SK-N-SH (cell line): Measurements from ENCODE around the gene GSG1L. TPM values are rescaled to one million over a fixed set of nuclear protein-coding genes. Genes with fewer than 3 reads are reported as not detected.

Experiments
- CTCF ChIA-PET: fragments of 300-600, 350-600 bp; formaldehyde crosslinking; extraction: SDS; loops from one replicate; lab custom pipeline; 2021; lab: Yijun Ruan, JAX
- POLR2A ChIA-PET: fragments of 350-600 bp; sonication (Branson Sonifier 250); formaldehyde crosslinking; extraction: SDS; loops from one replicate; lab custom pipeline; 2020; ENCODE audit warnings: antibody characterized with exemption, inconsistent platforms; lab: Yijun Ruan, JAX
- DNase-seq: peaks from one replicate; pipeline ENCODE4 v3.0.0; 2012
- H2AFZ ChIP-seq: fragments of 200-600 bp; sonication (generic); 2 replicates; pipeline ENCODE4 v1.8.1; 2016; ENCODE audit warnings: antibody characterized with exemption, mild to moderate bottlenecking, low read depth
- H3F3A ChIP-seq: fragments of 200-600 bp; sonication (generic); replicated peaks from 2 replicates; pipeline ENCODE3; 2016; ENCODE audit warnings: antibody characterized with exemption, mild to moderate bottlenecking; ENCODE audit not compliant: insufficient read depth
- H3K27ac ChIP-seq, 2 experiments: fragments of 200-500 bp in 1 of 2; fragments of 200-600 bp in 1 of 2; sonication (Bioruptor generic) in 1 of 2; sonication (generic), shearing (Covaris generic) in 1 of 2; 2 replicates each; pipeline versions ENCODE4 v1.5.1 to v1.6.1; 2014 to 2016; ENCODE audit warnings: low read depth in 2 of 2, inconsistent platforms in 1 of 2, low read length in 1 of 2, mild to moderate bottlenecking in 1 of 2, mixed read lengths in 1 of 2
- H3K27me3 ChIP-seq: fragments of 200-600 bp; sonication (generic), shearing (Covaris generic); 2 replicates; pipeline ENCODE4 v1.6.1; 2016; ENCODE audit warnings: mixed run types; ENCODE audit not compliant: insufficient read depth
- H3K36me3 ChIP-seq, 2 experiments: fragments of 200-500 bp in 1 of 2; fragments of 200-600 bp in 1 of 2; sonication (Bioruptor generic) in 1 of 2; sonication (generic) in 1 of 2; replicated peaks in 1 of 2; 2 replicates each; pipeline versions ENCODE3 to v1.5.1; 2014 to 2016; ENCODE audit warnings: low read length in 1 of 2, mild to moderate bottlenecking in 1 of 2; ENCODE audit not compliant: insufficient read depth in 2 of 2, control insufficient read depth in 1 of 2
- H3K4me1 ChIP-seq, 2 experiments: fragments of 200-500 bp in 1 of 2; fragments of 200-600 bp in 1 of 2; sonication (Bioruptor generic) in 1 of 2; sonication (generic), shearing (Covaris generic) in 1 of 2; 2 replicates each; pipeline versions ENCODE4 v1.5.1 to v1.6.1; 2014 to 2016; ENCODE audit warnings: low read depth in 1 of 2, low read length in 1 of 2, mixed run types in 1 of 2; ENCODE audit not compliant: insufficient read depth in 2 of 2, control insufficient read depth in 1 of 2
- H3K4me2 ChIP-seq: fragments of 200-600 bp; sonication (generic), shearing (Covaris generic); 2 replicates; pipeline ENCODE4 v1.6.1; 2017; ENCODE audit warnings: mixed run types
- H3K4me3 ChIP-seq, 2 experiments: fragments of 200-500 bp in 1 of 2; fragments of 200-600 bp in 1 of 2; sonication (Bioruptor generic) in 1 of 2; sonication (generic), shearing (Covaris generic) in 1 of 2; 2 replicates each; pipeline versions ENCODE4 v1.5.1 to v1.8.1; 2014 to 2016; ENCODE audit warnings: low read depth in 2 of 2, inconsistent platforms in 1 of 2, low read length in 1 of 2, mild to moderate bottlenecking in 1 of 2, mixed read lengths in 1 of 2, moderate library complexity in 1 of 2
- H3K79me2 ChIP-seq: fragments of 200-600 bp; sonication (generic); 2 replicates; pipeline ENCODE4 v1.8.1; 2017; ENCODE audit warnings: mild to moderate bottlenecking; ENCODE audit not compliant: insufficient read depth
- H3K9ac ChIP-seq: fragments of 200-600 bp; sonication (generic); 2 replicates; pipeline ENCODE4 v1.6.1; 2017; ENCODE audit warnings: mixed run types
- H3K9me2 ChIP-seq: fragments of 200-600 bp; sonication (generic); 2 replicates; pipeline ENCODE4 v1.6.1; 2017; ENCODE audit warnings: mixed run types
- H3K9me3 ChIP-seq: fragments of 200-600 bp; sonication (generic); 2 replicates; pipeline ENCODE4 v1.6.1; 2017; ENCODE audit warnings: mixed run types, mild to moderate bottlenecking, moderate library complexity
- H4K20me1 ChIP-seq: fragments of 200-600 bp; sonication (generic); 2 replicates; pipeline ENCODE4 v1.6.1; 2017; ENCODE audit warnings: mild to moderate bottlenecking, mixed run types; ENCODE audit not compliant: insufficient read depth
- CHD2 ChIP-seq: fragments of 150-350 bp; IDR thresholded peaks from 2 replicates; pipeline ENCODE4 v1.6.1; 2018; ENCODE audit warnings: low read length; ENCODE audit not compliant: partially characterized antibody
- ELF1 ChIP-seq: IDR thresholded peaks from 2 replicates; pipeline ENCODE4 v1.4.0; 2012
- EZH2phosphoT487 ChIP-seq: fragments of 200-600 bp; sonication (generic); IDR thresholded peaks from 2 replicates; pipeline ENCODE4 v1.6.1; 2017; ENCODE audit warnings: low read depth, mixed run types, mild to moderate bottlenecking, antibody characterized with exemption, moderate library complexity, borderline replicate concordance
- FOXM1 ChIP-seq: IDR thresholded peaks from 2 replicates; pipeline ENCODE4 v1.4.0; 2012; ENCODE audit warnings: low read depth, mild to moderate bottlenecking
- GATA2 ChIP-seq: sonication (generic); formaldehyde crosslinking; IDR thresholded peaks from 2 replicates; pipeline ENCODE4 v1.5.0; 2020; ENCODE audit warnings: mild to moderate bottlenecking, missing genetic modification reagents
- MEF2A ChIP-seq: IDR thresholded peaks from 2 replicates; pipeline ENCODE4 v1.4.0; 2012; ENCODE audit warnings: low read depth, borderline replicate concordance
- MXI1 ChIP-seq: IDR thresholded peaks from 2 replicates; pipeline ENCODE4 v1.6.1; 2012; ENCODE audit warnings: mild to moderate bottlenecking, low read depth, low read length, improper control_type of control experiment
- NRF1 ChIP-seq: IDR thresholded peaks from 2 replicates; pipeline ENCODE4 v1.6.1; 2012; ENCODE audit warnings: low read depth, mild to moderate bottlenecking, low read length
- RXRA ChIP-seq: IDR thresholded peaks from 2 replicates; pipeline ENCODE4 v1.4.0; 2012; ENCODE audit warnings: low read depth, mild to moderate bottlenecking, borderline replicate concordance
- TAF1 ChIP-seq: IDR thresholded peaks from 2 replicates; pipeline ENCODE4 v1.6.1; 2012; ENCODE audit warnings: low read depth, mild to moderate bottlenecking, low read length, moderate library complexity, borderline replicate concordance
- TCF12 ChIP-seq: IDR thresholded peaks from 2 replicates; pipeline ENCODE4 v1.4.0; 2012
- WGBS: methylation state at CpG from one replicate; pipeline ENCODE4 v1.1.6; 2017; ENCODE audit warnings: low lambda C conversion rate; 5-methylcytosine and 5-hydroxymethylcytosine counted together
- polyA plus RNA-seq, 3 experiments: library from polyadenylated mRNA; depleted of rRNA; stranded (reverse); fragments of >200 nt; gene quantifications; 2 replicates each; pipeline ENCODE4 v1.2.3, GENCODE V29; 2012
- TF ChIP-seq, protein P1 (sequence below): IDR thresholded peaks from 2 replicates; pipeline ENCODE4; 2012
- TF ChIP-seq, protein P2 (sequence below): fragments of 200-600 bp; sonication (generic); IDR thresholded peaks from 2 replicates; pipeline ENCODE4 v1.6.1; 2017; ENCODE audit warnings: antibody characterized with exemption, mild to moderate bottlenecking, moderate library complexity
- TF ChIP-seq, protein P3 (sequence below): IDR thresholded peaks from 2 replicates; pipeline ENCODE4 v1.4.0; 2012; ENCODE audit warnings: low read depth, borderline replicate concordance
- TF ChIP-seq, protein P4 (sequence below): fragments of 150-350 bp; IDR thresholded peaks from 2 replicates; pipeline ENCODE4 v1.6.1; 2017; ENCODE audit warnings: antibody characterized with exemption, low read length, low read depth, borderline replicate concordance

The GSG1L gene
- polyA plus RNA-seq, 1 of the 3 experiments (the other 2 are of a cell fraction): not detected

DNA sequence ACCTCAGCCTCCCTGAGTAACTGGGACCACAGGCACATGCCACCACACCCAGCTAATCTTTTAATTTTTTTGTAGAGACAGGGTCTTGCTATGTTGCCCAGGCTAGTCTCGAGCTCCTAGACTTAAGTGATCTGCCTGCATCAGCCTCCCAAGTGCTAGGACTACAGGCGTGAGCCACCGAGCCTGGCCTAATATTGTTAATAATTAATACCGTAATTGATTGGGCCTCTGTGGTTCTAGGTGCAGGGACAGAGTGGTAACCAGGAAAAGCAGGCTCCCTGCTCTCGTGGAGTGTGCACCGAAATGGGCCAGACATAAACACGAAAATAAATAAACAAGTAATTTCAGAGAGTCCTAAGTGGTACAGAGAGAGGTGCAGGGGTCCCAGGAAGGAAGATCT is 241.0 kb downstream of the GSG1L start (continued):
- TF ChIP-seq MEF2A: no peak

DNA sequence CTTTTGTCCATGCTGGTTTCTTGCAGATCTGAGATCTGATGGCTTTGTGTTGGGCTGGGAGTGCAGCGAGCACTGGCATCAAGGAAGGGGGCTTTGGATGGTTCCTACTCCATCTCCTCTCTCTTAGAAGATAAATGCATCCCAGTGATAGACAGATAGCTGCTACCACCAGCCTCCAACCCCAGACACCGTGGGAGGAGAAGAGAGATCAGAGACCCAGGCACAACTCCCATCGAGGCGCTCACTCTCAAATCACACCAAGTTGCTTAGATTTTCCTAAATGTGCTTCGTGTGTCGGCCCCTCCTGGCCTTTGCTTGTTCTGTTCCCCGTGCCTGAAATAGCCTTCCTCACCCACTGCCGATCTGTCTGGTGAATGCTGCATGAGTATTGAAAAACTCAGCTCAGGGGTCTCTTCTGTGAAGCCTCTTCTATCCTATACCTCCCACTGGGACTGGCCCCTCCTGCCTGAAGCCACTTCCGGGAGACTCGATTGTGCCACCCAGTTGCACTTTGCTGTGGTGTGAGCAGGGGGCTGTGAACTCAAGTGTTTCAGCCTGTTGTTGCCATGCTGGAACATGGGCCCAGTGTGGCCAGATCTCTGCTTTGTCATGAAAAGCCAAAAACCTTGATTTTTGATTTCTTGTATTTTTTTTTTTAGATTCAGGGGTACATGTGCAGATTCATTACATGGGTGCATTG is 242.7 kb downstream of the GSG1L start:
- no peak for TF ChIP-seq MXI1
- TF ChIP-seq TAF1: no peak
- no peak for TF ChIP-seq TCF12
- TF ChIP-seq, protein P1, sequence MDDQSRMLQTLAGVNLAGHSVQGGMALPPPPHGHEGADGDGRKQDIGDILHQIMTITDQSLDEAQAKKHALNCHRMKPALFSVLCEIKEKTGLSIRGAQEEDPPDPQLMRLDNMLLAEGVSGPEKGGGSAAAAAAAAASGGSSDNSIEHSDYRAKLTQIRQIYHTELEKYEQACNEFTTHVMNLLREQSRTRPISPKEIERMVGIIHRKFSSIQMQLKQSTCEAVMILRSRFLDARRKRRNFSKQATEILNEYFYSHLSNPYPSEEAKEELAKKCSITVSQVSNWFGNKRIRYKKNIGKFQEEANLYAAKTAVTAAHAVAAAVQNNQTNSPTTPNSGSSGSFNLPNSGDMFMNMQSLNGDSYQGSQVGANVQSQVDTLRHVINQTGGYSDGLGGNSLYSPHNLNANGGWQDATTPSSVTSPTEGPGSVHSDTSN: no peak
- TF ChIP-seq, protein P2, sequence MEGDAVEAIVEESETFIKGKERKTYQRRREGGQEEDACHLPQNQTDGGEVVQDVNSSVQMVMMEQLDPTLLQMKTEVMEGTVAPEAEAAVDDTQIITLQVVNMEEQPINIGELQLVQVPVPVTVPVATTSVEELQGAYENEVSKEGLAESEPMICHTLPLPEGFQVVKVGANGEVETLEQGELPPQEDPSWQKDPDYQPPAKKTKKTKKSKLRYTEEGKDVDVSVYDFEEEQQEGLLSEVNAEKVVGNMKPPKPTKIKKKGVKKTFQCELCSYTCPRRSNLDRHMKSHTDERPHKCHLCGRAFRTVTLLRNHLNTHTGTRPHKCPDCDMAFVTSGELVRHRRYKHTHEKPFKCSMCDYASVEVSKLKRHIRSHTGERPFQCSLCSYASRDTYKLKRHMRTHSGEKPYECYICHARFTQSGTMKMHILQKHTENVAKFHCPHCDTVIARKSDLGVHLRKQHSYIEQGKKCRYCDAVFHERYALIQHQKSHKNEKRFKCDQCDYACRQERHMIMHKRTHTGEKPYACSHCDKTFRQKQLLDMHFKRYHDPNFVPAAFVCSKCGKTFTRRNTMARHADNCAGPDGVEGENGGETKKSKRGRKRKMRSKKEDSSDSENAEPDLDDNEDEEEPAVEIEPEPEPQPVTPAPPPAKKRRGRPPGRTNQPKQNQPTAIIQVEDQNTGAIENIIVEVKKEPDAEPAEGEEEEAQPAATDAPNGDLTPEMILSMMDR: no peak
- TF ChIP-seq EZH2phosphoT487: no peak
- no peak for TF ChIP-seq RXRA
- no peak for TF ChIP-seq ELF1
- TF ChIP-seq NRF1: no peak
- no peak for TF ChIP-seq GATA2
- TF ChIP-seq CHD2: no peak
- TF ChIP-seq, protein P3, sequence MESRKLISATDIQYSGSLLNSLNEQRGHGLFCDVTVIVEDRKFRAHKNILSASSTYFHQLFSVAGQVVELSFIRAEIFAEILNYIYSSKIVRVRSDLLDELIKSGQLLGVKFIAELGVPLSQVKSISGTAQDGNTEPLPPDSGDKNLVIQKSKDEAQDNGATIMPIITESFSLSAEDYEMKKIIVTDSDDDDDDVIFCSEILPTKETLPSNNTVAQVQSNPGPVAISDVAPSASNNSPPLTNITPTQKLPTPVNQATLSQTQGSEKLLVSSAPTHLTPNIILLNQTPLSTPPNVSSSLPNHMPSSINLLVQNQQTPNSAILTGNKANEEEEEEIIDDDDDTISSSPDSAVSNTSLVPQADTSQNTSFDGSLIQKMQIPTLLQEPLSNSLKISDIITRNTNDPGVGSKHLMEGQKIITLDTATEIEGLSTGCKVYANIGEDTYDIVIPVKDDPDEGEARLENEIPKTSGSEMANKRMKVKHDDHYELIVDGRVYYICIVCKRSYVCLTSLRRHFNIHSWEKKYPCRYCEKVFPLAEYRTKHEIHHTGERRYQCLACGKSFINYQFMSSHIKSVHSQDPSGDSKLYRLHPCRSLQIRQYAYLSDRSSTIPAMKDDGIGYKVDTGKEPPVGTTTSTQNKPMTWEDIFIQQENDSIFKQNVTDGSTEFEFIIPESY: no peak
- no peak for TF ChIP-seq FOXM1
- TF ChIP-seq, protein P4, sequence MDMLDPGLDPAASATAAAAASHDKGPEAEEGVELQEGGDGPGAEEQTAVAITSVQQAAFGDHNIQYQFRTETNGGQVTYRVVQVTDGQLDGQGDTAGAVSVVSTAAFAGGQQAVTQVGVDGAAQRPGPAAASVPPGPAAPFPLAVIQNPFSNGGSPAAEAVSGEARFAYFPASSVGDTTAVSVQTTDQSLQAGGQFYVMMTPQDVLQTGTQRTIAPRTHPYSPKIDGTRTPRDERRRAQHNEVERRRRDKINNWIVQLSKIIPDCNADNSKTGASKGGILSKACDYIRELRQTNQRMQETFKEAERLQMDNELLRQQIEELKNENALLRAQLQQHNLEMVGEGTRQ: no peak

More for the DNA sequence above, 242.7 kb downstream of the GSG1L start:
- no peak overlapping the region for H3K9ac ChIP-seq
- H3K27ac ChIP-seq: no peak overlapping the region
- no peak overlapping the region for H3K4me2 ChIP-seq
- no peaks in the 10 kb centered on the region for H3K36me3 ChIP-seq
- CTCF ChIA-PET: no interaction called here
- 43% methylated on average over 9 of the region's 10 CpGs for WGBS
- H4K20me1 ChIP-seq: no peaks in the 10 kb centered on the region
- POLR2A ChIA-PET: no interaction called here
- no peaks in the 10 kb centered on the region for H3K9me3 ChIP-seq
- no peaks in the 10 kb centered on the region for H3K79me2 ChIP-seq
- DNase-seq: no peak
- H3F3A ChIP-seq: no peaks in the 10 kb centered on the region
- H2AFZ ChIP-seq: no peak overlapping the region
- no peak overlapping the region for H3K4me3 ChIP-seq
- no peaks in the 10 kb centered on the region for H3K9me2 ChIP-seq
- H3K4me1 ChIP-seq: no peaks in the 10 kb centered on the region
- peaks cover 19% of the 10 kb centered on the region; the same call in 1 of the 2 replicates for H3K27me3 ChIP-seq
